NCI-H2227 treated with DMSO at 0.1 percent for 48 hours (cell line): ENCODE results near the gene AIFM3.
"Not testable (repeated sequence)": the region's sequence is repeated elsewhere in the genome, so short reads cannot be mapped to it uniquely, and the experiment has no call there.

Source experiments
- DNase-seq: peaks from one replicate; lab custom pipeline; 2025; lab: John Stamatoyannopoulos, UW

The AIFM3 gene

DNA sequence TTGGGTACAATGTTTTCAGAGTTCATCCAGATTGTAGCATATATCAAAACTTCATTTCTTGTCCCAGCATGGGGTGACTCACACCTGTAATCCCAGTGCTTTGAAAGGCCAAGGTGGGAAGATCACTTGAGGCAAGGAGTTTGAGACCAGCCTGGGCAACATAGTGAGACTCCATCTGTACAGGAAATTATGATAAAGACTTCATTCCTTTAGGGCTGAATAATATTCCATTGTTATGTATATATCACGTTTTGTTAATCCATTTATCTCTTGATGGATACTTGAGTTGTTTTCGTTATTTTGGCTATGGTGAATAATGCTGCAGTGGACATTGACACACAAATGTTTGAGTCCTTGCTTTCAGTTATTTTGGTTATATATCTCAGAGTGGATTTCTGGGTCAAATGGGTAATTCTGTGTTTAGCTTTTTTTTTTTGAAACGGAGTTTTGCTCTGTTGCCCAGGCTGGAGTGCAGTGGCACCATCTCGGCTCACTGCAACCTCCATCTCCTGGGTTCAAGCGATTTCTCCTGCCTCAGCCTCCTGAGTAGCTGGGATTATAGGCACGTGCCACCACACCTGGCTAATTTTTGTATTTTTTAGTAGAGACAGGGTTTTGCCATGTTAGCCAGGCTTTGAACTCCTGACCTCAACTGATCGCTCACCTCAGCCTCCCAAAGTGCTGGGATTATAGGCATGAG, 24.7 kb upstream of the AIFM3 start:
- DNase-seq, result not testable (repeated sequence)

DNA sequence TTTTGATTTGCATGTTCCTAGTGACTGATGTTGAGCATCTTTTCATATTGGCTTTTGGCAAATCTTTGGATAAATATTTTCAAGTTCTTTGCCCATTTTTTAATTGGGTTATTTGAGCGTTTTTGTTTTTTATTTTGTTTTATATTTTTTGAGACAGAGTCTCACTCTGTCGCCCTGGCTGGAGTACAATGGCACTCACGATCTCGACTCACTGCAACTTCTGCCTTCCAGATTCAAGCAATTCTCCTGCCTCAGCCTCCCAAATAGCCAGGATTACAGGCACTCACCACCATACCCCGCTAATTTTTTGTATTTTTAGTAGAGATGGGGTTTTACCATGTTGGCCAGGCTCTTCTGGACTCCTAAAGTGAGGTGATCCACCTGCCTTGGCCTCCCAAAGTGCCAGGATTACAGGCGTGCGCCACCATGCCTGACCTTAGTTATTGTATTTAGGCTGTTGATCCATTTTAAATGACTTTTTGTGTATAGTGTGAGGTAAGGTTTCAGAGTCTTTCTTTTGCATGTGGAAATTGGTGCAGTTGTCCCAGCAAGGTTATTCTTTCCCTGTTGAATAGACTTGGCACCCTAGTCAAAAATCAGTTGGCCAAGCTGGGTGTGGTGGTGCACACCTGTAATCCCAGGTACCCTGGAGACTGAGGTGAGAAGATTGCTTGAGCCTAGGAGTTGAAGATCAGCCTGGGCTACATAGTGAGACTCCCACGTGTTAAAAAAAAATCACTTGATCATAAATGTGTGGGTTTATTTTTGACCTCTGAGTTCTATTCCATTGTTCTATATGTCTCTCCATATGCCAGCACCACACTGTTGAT, 23.7 kb upstream of the AIFM3 start:
- DNase-seq, result no peak

DNA sequence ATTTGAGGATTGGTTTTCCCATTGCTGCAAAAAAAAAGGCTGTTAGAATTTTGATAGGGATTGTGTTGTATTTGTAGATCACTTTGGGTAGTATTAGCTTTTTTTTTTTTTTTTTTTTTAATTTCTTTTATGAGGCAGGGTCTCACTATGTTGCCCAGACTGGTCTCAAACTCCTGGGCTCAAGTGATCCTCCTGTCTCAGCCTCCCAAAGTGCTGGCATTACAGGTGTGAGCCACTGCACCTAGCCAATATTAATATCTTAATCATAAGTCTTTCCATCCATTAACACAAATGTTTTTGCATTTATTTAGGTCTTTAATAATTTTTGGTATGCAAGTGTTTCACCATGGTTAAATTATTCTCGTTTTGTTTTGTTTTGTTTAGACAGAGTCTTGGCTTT, 23.0 kb upstream of the AIFM3 start:
- DNase-seq, result no peak

DNA sequence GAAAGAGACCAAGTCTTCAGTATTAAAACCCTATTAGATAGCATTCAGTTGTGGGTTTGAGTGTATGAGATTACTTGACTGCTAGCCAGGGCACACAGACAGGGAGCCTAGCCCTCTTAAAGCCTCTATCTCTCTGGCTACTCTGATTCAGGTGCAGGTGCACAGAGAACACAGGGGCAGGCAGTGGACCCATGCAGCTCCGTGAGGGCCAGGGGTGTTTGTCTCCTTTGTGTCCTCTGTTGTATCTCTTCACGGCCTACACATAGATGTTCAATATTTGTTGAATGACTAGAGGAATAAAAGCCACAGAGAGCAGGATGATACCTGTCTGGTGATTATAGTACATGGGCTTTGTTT, 21.5 kb upstream of the AIFM3 start:
- no peak for DNase-seq

DNA sequence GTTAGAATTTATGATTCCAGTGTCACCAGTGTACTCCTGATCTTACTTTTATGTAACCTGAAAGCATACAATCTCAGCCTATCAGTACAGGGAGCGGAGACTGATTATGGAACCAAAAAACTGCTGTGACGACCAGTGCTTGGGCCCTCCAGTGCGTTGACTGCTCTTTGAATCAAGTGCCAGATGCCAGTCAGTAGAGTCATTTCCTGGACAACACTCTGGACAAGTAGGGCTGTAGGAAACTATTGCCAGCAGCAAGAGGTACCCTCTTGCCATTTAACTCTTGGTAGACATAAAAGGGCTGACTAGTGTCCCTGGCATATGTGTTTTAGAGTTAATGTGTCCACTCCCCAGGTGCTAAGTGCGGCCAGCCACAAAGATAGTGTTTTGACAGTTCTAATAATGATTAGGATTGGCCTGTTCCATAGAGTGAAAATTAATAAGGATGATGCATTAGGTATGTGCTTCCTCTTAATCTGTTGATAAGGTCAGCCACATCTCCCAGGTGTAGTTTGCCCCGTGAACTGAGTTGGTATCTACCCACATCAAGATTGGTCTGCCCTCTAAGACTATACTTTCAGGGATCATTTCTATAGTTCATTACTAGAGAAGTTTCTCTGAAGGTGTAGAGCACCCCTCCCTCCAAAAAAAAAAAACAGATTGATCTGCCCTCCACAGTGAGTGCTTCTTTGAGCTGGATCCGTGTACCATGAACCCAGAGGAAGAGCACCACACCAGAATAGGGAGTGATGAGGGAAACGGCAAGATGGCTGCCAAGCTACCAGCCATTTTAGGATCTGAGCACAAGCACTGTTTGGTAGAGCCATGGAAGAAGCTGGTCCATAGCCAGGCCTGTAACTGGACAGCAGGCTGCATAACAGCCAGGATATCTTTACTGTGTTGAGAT, 20.7 kb upstream of the AIFM3 start:
- DNase-seq, result no peak

DNA sequence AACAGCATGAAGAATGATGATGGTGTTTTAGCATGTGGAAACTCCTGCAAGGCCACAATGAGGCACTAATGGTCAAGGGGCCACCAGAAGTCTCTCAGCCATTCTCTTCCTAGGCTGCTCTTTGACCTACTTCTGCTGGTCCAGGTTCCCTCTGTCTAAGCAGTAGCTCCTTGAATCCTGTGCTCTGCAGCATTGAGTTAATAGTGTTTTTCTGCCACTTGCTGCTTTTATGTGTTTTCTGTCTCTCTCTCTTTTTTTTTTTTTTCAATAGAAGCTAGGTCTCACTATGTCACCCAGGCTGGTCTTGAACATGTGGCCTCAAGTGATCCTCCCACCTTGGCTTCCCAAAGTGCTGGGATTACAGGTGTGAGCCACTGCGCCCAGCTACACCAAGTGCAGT, 20.1 kb upstream of the AIFM3 start:
- DNase-seq, result no peak

DNA sequence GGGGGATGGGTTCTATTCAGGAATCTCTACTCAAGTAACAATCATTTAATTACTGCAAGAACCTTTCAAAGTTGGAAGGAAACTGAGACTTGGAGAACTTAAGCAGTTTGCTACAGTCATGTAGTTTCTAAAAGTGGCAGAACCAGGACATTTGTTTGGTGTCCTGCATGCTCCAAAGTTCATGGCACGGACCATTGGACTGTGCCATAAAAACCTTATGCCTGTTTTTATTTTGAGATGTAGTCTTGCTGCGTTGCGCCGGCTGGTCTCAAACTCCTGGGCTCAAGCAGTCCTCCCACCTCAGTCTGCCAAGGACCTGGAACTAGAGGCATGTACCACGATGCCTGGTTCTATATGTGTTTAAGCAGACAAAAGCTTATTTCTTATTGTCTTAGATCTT, 18.6 kb upstream of the AIFM3 start:
- DNase-seq, result no peak

DNA sequence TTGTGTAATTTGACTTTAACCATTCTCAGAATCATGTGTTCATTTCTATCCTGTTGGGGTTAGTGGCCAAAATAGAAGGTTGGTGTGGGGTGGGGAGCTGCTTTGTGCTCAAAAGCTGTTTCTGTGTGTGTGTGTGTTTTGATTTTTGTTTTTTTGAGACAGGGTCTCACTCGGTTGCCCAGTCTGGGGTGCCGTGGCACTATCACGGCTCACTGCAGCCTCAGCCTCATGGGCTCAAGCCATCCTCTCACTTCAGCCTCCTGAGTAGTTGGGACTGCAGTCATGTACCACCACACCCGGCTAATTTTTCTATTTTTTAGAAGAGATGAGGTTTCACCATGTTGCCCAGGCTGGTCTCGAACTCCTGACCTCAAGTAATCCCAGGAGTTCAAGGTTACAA, 18.1 kb upstream of the AIFM3 start:
- DNase-seq, result no peak

DNA sequence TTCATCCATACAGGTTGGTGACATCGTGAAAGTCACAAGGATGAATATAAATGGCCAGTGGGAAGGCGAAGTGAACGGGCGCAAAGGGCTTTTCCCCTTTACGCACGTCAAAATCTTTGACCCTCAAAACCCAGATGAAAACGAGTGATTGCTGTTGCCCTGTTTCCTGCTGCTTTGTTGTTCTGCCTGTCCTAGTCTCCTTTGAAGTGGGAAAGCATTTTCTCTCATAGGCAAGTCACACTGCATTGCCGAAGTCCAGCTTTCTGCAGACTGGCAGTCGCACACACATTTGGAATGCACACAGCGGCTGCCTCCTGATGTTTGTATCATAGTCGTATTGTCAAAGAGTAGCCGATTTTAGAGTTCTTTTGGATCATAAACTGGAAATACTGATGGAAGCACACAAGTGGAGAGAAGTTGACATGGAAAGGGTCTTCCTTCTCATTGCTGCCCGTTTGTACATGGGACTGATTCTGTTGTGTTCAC, 17.3 kb upstream of the AIFM3 start:
- no peak for DNase-seq

DNA sequence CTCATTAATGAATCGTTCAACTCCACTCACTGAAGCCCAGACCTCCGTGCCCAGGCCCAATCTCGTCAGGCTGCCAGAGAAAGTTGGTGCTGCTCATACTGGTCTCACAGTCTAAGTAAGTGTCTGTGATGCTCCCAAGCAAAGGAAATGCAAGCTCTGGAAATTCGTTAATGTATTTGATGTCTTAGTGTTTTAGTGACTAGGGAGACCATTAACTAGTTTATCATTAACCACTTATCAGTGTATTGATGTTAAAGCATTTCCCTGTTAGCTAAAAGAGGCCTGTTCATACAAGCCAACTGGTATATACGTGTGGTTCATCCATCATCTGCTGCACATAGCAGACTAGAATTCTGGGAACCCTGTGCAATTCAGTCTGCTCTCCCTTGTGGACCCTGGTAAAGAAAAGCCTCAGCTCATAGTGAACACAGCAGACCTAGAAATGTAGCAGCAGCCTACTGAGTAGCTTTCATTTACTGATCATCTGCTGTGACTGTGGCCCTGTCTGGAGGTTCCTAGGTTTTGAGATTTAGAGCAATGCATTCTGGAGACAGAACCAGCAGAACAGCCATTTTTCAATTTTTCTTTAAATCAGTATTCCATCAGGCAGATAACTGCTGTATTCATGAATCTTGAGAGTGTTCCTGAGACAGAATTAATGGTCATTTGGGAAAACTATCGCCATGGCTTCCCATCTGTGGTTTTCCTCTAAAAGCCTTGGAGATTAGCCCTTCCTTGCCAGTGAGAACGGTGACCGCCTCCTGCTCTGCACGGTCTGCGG, 15.7 kb upstream of the AIFM3 start:
- DNase-seq, result no peak

DNA sequence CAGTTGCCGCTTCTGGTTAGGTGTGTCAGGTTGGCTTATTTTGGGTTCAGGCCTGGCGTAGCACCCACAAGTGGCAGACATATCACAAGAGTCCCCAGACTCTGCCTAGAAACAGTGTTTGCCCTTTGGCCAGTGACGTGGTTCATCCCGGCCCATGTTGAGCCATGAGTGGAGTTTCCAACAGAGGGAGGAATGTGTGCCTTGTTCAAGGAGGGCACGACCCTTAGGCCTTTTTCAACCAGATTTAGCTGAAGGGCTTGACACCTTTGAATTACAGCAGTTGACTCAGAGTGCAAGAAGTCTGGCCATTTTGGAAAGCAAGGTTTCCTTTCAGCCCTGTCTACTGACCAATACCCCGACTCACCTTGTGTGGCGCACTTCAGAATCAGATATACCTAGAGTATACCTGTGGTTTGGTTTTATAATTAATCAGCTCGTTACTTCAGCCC, 15.1 kb upstream of the AIFM3 start:
- DNase-seq, result no peak

DNA sequence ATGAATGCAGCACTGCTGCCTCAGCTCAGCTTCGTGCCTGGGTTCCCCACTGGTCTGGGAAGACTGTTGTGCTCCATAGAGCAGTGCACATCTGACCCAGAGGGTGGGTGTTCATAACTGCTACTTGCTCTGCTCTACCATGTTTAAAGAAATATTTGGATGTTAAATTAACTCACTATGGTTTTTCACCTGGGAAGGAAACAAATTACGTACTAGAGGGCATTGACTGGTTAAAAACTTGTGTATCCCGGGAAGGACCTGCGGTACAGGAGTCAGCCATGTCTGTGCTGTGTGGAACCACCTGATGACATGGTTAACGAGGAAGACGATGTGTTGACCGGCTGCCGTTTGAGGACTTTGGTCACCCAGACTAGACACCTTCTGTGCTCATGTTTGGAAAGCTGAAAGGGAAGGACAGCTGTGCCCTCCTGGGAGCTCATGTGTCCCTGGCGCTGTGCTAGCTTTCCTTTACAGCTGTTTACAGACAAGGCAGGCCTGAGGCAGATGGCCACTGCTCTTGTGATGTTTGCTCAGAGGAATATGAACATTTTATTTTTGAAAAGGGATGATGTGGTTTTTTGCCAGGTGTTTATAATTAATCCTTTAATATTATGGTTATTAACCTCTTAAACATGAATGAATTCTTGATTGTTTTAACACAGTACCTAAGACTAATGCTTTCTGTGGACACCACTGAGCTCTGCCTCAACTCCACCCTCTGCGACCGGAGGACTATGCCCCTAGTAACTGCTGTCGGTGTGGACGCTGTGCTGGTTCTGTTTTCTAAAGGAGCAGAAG, 14.3 kb upstream of the AIFM3 start:
- no peak for DNase-seq

DNA sequence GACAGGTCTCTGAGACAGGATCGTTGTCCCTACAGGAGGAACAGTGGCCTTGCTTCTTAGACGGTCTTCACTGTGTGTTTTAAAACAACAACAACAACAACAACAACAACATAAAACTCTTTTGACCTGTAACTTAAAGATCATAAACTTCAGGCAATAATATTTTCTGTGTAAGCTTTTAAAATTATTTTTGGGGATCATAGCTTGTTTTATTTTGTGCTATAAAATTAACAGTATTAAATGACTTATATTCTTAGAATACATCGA, 13.8 kb upstream of the AIFM3 start:
- DNase-seq, result no peak

DNA sequence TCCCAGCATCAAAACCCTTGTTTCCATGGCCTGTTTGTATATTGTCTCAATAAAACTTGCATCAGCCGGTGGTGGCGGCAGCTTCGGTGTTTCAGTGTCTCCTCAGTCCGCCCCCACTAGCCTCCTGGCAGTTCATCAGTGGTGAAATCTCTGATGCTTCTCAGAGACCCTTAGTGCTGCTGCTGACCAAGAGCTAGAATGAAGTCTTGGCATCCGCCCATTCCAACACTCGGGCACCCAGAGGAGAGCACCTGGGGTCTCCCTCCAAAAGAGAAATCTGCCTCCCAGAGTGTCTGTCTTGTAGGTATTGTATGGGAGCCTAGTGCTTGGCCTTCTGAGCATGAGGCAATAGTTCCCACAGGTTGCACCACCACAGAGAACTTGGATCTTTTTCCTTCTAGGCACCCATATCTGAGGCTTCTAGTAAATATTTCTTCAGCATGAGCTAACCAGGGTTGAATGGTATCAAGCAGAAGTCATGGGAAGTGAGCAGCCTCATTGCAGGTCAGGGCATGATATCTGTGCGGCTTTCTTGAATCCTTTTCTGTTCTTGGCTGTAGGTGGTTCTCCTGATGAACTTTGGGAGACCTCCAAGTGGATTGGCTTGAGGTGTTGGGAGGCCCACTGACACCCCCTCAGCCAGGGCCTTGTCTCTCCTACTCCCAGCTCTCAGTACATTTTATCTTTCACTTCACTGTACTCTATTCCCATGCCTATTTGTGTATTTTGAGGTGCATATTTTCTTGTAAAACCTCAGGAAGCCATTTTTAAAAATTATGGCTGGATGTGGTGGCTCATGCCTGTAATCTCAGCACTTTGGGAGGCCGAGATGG, 13.2 kb upstream of the AIFM3 start:
- no peak for DNase-seq

DNA sequence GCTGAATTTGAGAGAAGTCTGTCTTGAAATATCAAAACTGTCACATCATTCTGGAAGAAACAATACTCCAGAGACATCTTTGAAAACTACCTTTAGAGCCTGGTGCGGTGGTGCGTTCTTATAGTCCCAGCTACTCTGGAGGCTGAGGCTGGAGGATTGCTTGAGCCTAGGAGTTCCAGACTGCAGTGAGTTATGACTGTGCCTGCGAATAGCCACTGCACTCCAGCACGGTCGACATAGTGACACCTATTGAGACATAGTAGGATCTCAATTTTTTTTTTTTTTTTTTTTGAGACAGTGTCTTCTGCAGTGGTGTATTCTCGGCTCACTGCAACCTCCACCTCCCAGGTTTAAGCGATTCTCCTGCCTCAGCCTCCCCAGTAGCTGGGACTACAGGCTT, 11.5 kb upstream of the AIFM3 start:
- DNase-seq, result no peak

DNA sequence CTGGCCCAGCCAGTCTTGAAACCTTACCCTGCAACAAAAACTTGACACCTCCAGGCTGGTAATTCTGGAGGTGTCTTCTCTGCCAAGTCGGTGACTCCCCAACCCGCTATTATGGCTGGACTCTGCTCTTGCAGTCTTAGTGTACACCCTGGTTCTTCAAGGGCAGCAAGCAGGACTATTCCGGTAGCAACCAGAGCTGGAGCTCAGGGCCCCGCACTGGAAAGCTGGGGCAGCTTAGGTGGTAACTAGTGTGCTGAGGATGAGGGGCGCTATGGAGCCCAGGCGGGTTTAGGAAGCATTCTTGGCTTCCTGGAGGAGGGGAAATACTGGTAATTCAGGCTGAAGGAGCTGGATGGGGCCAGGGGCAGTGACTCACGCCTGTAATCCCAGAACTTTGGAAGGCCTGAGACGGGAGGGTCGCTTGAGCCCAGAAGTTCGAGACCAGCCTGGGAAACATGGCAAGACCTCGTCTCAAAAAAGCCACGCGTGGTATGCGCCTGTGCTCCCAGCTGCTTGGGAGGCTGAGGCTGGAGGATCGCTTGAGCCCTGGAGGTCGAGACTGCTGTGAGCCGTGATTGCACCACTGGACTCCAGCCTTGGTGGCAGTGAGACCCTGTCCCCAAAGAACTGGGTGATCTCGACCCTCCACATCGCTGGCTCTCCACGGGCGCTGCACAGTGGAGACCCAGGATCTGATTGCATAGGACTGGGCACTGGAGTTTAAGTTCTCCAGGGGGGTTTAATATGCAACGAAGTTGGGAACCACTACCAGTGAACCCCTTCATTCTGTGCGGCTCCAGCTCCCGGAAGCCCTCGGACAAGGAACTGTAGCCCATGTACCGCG, 10.6 kb upstream of the AIFM3 start:
- DNase-seq, result no peak

DNA sequence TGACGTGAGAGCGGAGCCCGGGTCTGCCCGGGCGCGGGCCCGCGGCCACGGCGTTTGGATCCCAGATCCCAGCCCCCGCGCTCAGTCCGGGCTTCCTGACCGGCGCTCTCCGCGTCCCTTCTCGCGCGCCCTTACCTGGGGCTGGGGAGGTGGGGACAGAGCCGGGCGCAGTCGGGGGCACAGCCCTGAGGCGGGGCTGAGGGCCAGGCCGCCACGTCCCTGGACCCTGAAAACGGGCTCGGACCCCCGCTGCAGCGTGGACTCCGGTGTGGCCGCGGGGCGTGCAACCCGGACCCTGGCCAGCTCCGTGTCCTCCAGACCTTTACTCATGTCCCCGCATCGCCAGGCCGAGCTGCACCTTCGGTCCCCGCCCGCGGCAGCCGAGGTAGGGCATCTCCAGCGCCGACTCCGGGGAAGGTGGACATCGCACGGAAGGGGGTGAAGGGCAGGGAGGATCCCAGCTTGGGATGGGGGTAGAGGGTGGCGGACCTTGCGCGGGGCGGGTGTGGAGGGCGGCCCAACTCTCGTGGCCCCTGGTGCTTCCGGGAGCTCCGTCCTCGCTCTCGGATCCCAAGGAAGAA, 9.9 kb upstream of the AIFM3 start:
- no peak for DNase-seq

DNA sequence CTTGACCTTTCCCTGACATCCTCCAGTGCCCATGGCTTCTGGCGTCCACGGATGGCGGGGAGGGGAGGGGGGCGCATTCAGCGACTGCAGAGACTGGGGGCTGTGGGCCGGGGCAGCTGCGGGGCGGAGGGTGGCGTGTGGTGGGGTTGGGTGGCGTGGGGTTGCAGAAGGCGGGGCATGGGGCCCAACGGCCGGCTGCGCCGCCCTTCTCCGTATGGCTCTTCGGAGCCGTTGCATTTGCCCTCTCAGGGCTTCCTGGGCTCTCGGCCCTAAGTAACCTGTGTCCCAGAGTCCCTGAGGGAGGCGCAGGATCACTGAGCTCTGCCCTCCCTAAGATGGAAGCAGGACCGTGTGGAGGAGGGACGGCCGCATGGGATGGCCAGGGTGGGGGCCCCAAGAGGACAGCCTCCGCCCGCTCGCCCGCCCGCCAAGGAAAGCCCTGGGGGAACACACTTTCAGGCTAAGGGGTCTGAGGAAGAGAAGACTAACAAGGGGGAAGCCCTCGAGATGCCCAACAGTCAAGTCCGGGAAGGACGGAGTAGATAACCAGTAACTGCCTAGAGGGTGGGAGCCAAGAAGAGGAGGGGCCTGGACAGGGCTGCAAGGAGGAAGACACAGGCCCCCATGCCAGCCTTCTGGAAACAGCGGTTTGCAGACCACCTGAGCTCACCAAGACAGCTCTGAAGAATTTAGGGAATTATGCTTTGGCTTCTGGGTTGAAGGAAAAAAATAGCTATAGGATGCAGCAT, 9.2 kb upstream of the AIFM3 start:
- DNase-seq, result no peak
